GM19395 (cell line): ENCODE results near the gene JMJD4.

Experiments
- ATAC-seq: cut with Tn5 transposase; IDR thresholded peaks from one replicate; pipeline ENCODE4 v1.9.1; 2021; ENCODE audit warnings: mild to moderate bottlenecking, moderate library complexity; ENCODE audit not compliant: unreplicated experiment

JMJD4 gene, protein sequence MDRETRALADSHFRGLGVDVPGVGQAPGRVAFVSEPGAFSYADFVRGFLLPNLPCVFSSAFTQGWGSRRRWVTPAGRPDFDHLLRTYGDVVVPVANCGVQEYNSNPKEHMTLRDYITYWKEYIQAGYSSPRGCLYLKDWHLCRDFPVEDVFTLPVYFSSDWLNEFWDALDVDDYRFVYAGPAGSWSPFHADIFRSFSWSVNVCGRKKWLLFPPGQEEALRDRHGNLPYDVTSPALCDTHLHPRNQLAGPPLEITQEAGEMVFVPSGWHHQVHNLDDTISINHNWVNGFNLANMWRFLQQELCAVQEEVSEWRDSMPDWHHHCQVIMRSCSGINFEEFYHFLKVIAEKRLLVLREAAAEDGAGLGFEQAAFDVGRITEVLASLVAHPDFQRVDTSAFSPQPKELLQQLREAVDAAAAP

GRCh38 chr1:227734856-227735538 lies at the start of gene JMJD4, which contains the start of gene SNAP47:
Gene JMJD4, minus strand, starts transcription at chr1:227735302. Its CDS starts 29 bp downstream, at chr1:227735273.
Gene SNAP47, plus strand, starts transcription at chr1:227735435. Its CDS starts 12,302 bp downstream, at chr1:227747737.
- peak; percentile 93 for ATAC-seq

GRCh38 chr1:227782226-227782625 lies 47.1 kb upstream of the JMJD4 start:
- ATAC-seq = no peak

DNA sequence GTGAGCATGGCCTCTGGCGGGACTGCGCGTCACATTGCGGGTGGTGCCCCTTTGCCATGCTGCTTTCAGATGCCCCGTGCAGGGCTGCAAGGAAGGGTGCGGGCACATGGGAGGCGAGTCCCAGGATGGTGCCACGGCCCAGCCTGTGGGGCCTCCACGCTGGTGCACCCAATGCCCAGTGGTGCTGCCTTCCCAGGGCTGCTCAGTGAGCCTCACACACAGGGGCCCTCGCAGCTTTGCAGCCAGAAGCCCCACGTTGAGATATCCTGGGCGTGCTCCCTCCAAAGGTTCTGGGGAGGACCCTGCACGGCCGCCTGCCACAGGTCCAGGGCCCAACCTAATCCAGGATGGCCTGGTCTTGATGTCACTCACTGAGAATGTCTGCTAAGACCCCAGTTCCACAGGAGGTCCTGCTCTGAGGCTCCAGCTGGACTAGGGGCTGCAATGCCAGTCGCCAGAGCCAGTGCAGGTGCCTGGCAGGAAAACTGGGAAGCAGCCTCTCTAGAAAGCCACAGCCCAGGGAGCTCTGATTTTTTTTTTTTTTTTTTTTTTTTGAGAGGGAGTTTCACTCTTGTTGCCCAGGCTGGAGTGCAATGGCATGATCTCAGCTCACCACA lies 46.3 kb upstream of the JMJD4 start:
- ATAC-seq = no peak

GRCh38 chr1:227780101-227781044 lies 45.3 kb upstream of the JMJD4 start:
- no peak for ATAC-seq

DNA sequence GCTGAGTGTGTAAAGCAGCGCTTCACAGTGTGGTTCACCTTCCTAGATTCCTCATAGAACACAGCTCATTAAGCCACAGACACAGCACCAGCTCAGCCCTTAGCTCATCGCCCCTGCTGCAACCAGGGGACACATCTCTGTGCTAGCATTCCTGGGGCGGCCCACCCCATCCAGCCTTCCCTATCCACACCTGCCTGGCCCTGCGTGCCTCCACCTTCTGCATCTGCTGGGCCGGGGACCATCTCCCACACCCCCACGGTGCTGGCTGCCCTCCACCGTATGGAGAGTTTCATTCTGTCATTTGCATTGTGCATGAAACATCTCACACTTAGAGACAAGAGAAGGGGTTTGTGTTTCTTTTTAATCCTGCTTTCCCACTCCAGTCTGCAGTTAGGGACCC lies 44.6 kb upstream of the JMJD4 start:
- ATAC-seq = no peak

- no peak for ATAC-seq
Observed at GRCh38 chr1:227779021-227779441, 43.9 kb upstream of the JMJD4 start.

- no peak for ATAC-seq
Observed at GRCh38 chr1:227778401-227778947, 43.4 kb upstream of the JMJD4 start.

DNA sequence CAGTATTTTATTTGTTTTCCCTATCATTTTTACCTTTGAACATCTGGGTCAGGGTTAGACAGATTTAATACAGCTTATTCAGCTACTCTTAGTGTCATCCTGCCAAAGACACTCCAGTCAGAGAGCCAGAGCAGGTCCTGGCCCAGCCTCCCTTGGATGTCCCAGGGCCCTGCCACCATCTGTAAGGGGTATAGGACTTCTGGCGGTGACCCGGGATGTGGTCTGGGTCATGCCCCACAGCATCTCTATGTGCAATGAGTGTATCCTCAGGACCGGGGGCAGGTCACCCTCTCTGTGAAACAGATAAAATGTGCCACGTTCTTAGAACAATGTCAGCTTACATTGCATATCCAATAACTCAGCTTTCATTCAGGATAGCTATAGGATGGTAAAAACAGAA lies 42.5 kb upstream of the JMJD4 start:
- no peak for ATAC-seq

- ATAC-seq = no peak
Observed at GRCh38 chr1:227777156-227777555, 42.1 kb upstream of the JMJD4 start.

- no peak for ATAC-seq
Observed at GRCh38 chr1:227776331-227776771, 41.2 kb upstream of the JMJD4 start.

GRCh38 chr1:227775841-227776240 lies 40.7 kb upstream of the JMJD4 start:
- no peak for ATAC-seq

DNA sequence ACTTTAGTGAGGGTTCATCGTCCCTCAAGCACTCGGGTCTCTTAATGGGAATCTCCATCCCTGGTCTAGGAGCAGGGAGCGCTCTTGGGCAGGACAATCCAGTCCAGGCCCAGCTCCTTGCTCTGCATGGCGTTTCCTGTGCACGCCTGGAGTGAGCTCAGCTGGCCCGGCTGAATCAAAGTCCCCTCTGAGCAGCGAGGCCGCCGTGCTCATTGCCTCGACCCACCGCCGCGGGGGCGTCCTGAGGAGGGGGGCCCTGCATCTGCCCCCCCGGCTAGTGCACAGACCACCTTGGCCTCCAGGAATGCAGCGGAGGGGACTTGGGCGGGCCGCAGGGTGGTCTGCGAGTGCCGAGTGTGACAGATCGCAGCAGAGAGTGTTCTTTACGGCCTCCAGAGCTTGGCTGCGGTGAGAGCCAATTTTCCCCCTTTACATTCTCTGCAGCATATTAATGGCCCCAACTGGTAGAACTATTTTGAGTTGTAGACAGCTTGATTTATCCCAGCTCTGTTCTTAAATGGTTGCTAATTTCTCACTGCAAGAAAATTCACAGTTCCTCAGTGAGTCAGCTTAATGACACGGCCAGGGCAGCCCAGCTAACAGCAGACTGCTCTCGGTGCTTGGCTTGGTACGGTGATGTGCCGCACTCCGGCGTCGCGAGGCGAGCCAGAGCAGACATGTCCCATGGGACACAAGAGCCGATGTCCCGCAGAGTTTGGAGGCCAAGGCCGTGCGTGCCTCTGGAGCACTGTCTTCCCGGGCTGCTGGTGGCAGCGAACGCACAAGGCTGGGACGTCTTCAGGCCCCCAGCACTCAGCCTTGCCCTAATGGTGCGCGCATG lies 39.9 kb upstream of the JMJD4 start:
- ATAC-seq = no peak

DNA sequence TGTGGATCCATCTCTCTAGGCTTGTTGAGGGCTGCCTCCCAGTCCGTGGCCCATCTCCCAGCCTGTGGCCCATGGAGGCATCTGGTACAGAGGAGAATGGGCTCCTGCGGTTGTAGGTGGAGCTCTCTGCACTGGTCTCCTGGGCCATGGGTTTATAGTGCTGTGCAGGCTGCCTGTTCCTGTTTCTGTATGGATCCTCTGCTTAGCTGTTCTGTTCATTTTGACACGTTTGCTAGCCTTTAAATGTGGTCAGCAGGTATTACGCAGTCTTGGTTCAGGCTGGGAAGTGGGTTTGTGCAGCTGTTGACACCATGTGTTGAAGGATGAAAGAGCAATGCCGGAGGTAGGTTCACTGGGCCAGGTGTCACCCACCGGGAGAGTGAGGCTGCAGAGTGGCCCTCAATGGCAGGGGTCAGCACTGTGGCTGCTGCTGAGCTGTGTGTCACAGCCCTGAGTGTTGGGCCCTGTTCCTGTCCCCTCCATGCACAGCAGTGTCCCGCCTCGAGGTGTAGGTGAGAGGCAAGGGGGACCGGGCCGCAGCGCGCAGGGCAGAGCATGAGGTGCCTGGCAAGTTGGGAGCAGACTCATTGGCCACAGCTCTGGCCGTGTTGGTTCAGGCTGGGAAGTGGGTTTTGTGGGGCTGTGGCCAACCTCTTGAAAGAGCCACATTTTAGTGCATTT lies 39.1 kb upstream of the JMJD4 start:
- no peak for ATAC-seq

DNA sequence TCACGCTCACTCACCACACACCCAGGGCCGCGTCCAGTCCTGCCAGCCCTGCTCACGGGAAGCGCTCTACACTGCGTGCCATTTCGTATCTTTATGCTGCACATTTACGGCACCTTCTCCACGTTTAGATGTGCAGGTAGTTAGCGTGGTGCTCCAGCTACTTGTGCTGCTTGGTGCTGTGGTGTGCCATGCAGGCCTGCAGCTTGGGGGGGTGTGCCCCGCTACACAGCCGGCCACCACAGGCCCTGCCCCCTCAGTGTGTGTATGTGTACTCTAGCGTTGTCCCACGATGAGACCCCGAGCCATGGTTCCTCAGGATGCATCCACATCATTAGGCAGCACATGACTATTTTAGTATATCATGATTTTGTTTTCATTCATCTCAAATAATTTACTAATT lies 38.5 kb upstream of the JMJD4 start:
- ATAC-seq = no peak

- ATAC-seq = no peak
Observed at GRCh38 chr1:227771771-227772170, 36.7 kb upstream of the JMJD4 start.

DNA sequence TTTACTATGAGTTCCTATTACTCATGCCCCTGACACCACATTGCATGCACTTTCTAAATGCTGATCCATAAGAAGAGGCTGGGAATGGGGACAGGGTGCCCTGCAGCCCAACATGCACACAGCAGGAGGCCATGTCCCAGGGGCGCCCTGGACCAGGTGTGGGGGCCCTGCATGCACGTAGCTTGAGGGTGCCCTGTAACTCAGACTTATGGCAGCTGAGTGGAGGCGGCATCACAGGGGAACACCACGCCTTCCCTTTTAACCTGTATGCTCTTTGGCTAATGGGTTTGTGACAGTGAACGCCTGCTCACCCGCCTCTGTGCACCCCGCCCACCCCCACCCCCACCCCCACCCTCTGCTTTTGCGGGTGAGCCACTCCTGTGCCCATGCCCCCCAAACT lies 36.2 kb upstream of the JMJD4 start:
- no peak for ATAC-seq

GRCh38 chr1:227770812-227771211 lies 35.7 kb upstream of the JMJD4 start:
- no peak for ATAC-seq

- ATAC-seq = no peak
Observed at GRCh38 chr1:227769936-227770494, 34.9 kb upstream of the JMJD4 start.
